Activated T-cell treated with anti-CD3 and anti-CD28 coated beads, Interleukin-2, amount 50 U/mL, for 72 hours (primary cell): ENCODE measurements around the gene TFAP2C. TPM values are rescaled to one million over a fixed set of nuclear protein-coding genes. Genes with fewer than 3 reads are reported as not detected.

Experiments used
- ATAC-seq, 2 donors: fragments of 150-1000 bp; cut with Tn5 transposase; replicated peaks in 1 of 2; 2 replicates each; pipeline ENCODE4 v1.10.0; 2021; ENCODE audit warnings: moderate library complexity in 2 of 2, mild to moderate bottlenecking in 1 of 2
- DNase-seq, 2 donors: peaks; one replicate each; pipeline ENCODE4 v3.0.0; 2021 to 2022; ENCODE audit warnings: mixed read lengths in 1 of 2
- H3K27ac Mint-ChIP-seq: one replicate; pipeline ENCODE4 v1.8.0; 2022; ENCODE audit warnings: mild to moderate bottlenecking, moderate library complexity, mixed read lengths
- H3K27me3 Mint-ChIP-seq: one replicate; pipeline ENCODE4 v1.8.0; 2022; ENCODE audit warnings: low read depth, mixed read lengths
- H3K36me3 Mint-ChIP-seq, 2 donors: one replicate each; pipeline ENCODE4 v1.8.0; 2022; ENCODE audit warnings: mixed read lengths in 2 of 2, mild to moderate bottlenecking in 1 of 2; ENCODE audit not compliant: insufficient read depth in 2 of 2
- H3K4me1 Mint-ChIP-seq: one replicate; pipeline ENCODE4 v1.8.0; 2022; ENCODE audit warnings: low read depth, mixed read lengths
- H3K4me3 Mint-ChIP-seq, 2 donors: one replicate each; pipeline ENCODE4 v1.8.0; 2022; ENCODE audit warnings: mild to moderate bottlenecking in 2 of 2, mixed read lengths in 2 of 2, moderate library complexity in 2 of 2
- H3K9me3 Mint-ChIP-seq, 2 donors: one replicate each; pipeline ENCODE4 v1.8.0; 2022; ENCODE audit warnings: mixed read lengths in 2 of 2
- total RNA-seq, 2 donors: library from RNA; stranded (reverse); gene quantifications; one replicate each; pipeline ENCODE4 v1.2.3, GENCODE V29; 2022

Gene TFAP2C
- total RNA-seq, 2 donors from 2014 or later: 0.07 TPM; not detected in 1

GRCh38 chr20:56683077-56683865 is 54.2 kb downstream of the TFAP2C start:
- peaks cover 11% of the 10 kb centered on the region for H3K27me3 Mint-ChIP-seq
- H3K9me3 Mint-ChIP-seq: no peaks in the 10 kb centered on the region

GRCh38 chr20:56685879-56686278 is 56.8 kb downstream of the TFAP2C start:
- Mint-ChIP-seq H3K27me3 (peaks cover 11% of the 10 kb centered on the region), H3K27ac (no peak overlapping the region), H3K4me3 (no peak overlapping the region), H3K36me3 (no peaks in the 10 kb centered on the region), H3K4me1 (no peaks in the 10 kb centered on the region), H3K9me3 (no peaks in the 10 kb centered on the region)
- ATAC-seq (no peak), DNase-seq (no peak)

More at GRCh38 chr20:56683077-56683865, 54.2 kb downstream of the TFAP2C start:
- H3K27ac Mint-ChIP-seq: no peak overlapping the region
- no peaks in the 10 kb centered on the region for H3K4me1 Mint-ChIP-seq
- no peaks in the 10 kb centered on the region for H3K36me3 Mint-ChIP-seq
- H3K4me3 Mint-ChIP-seq: no peak overlapping the region
- no peak for ATAC-seq
- no peak for DNase-seq

- no peaks in the 10 kb centered on the region for H3K36me3 Mint-ChIP-seq
- peaks cover 11% of the 10 kb centered on the region for H3K27me3 Mint-ChIP-seq
- ATAC-seq (no peak), DNase-seq (no peak)
- no peaks in the 10 kb centered on the region for H3K9me3 Mint-ChIP-seq
- no peak overlapping the region for H3K4me3 Mint-ChIP-seq
- H3K4me1 Mint-ChIP-seq: no peaks in the 10 kb centered on the region
- no peak overlapping the region for H3K27ac Mint-ChIP-seq
Observed at GRCh38 chr20:56687061-56687460, 58.0 kb downstream of the TFAP2C start.

GRCh38 chr20:56688106-56688505 is 59.0 kb downstream of the TFAP2C start:
- H3K27ac Mint-ChIP-seq: no peak overlapping the region
- peaks cover 4% of the 10 kb centered on the region for H3K27me3 Mint-ChIP-seq
- ATAC-seq: no peak
- no peak overlapping the region for H3K4me3 Mint-ChIP-seq
- no peaks in the 10 kb centered on the region for H3K36me3 Mint-ChIP-seq
- peaks cover under 1 to 2% of the 10 kb centered on the region in 2 donors for H3K9me3 Mint-ChIP-seq
- DNase-seq: no peak
- no peaks in the 10 kb centered on the region for H3K4me1 Mint-ChIP-seq

Other genes with a start within 250 kb of the TFAP2C start
- 100 to 1,000 TPM; 110 to 142 TPM for gene AURKA, start 237.1 kb upstream of the TFAP2C start, total RNA-seq
- 10 to 100 TPM; 63.7 to 74.5 TPM for gene CSTF1, start 236.7 kb upstream of the TFAP2C start, total RNA-seq
- gene CASS4, start 217.0 kb upstream of the TFAP2C start, total RNA-seq: 1 to 10 TPM; 3.5 to 6.9 TPM
- 10 to 100 TPM; 80.8 to 82.7 TPM for gene RTF2, start 160.7 kb upstream of the TFAP2C start, total RNA-seq
- gene FAM209A, start 104.6 kb upstream of the TFAP2C start, total RNA-seq: 1 to 10 TPM; 1.7 to 2.2 TPM
- 1 to 10 TPM; 1.3 to 1.7 TPM for gene FAM209B, start 96.1 kb upstream of the TFAP2C start, total RNA-seq